ENCODE data around the gene FBN3. TPM values are rescaled to one million over a fixed set of nuclear protein-coding genes. Genes with fewer than 3 reads are reported as not detected.

The FBN3 gene
- total and polyA plus RNA-seq, 2 donors (not counting 1 experiment from before 2014, with no cell fraction given): not detected

DNA sequence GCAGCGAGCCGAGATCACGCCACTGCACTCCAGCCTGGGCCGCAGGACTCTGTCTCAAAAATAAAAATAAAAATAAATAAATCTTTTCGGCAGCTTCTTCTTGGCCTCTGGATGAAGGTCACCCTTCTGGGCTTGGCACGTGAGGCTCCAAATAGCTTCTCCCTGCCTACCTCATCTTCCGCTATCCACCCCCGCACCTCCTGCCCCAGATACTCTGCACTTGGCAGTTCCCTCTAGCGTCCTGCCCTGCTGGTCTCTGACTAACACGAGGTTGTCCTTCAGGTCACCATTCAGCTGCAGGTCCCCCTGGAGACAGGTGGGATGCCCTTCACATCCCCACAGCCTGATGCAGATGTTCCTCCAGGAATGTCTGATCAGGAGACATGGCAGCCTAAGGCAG, 105.4 kb downstream of the FBN3 start:
- no peaks in the 10 kb centered on the region for H4K20me1 ChIP-seq (ENCODE audit: control insufficient read depth, insufficient read depth, low read length, poor library complexity, severe bottlenecking)
- H3K9ac ChIP-seq (ENCODE audit: low read length): no peak overlapping the region
- intact Hi-C loops (cut with micrococcal nuclease): no loop called here
- no peaks in the 10 kb centered on the region for H3K36me3 ChIP-seq (replicated peaks in 1 of 2; ENCODE audit: control extremely low read depth in 1 of 2, control insufficient read depth in 1 of 2, extremely low read depth in 1 of 2, insufficient read depth in 2 of 2, low read length in 1 of 2)
- ChIA-PET CTCF (no interaction called here), POLR2A (no interaction called here)
- H3K4me3 ChIP-seq (ENCODE audit: control extremely low read depth in 1 of 5, extremely low read depth in 1 of 5, insufficient read depth in 1 of 5, low read depth in 2 of 5, low read length in 4 of 5): no peak overlapping the region
- WGBS (ENCODE audit: insufficient coverage): 94% methylated on average over 9 of the region's 10 CpGs
- no peak for DNase-seq
- Mint-ChIP-seq H3K4me3 (no peak overlapping the region), H3K9me3 (ENCODE audit: insufficient read depth) (no peaks in the 10 kb centered on the region), H3K27ac (no peak overlapping the region), H3K27me3 (peaks cover 5% of the 10 kb centered on the region), H3K4me1 (no peaks in the 10 kb centered on the region)
- no peaks in the 10 kb centered on the region for H3K27me3 ChIP-seq (replicated peaks in 1 of 4; ENCODE audit: control extremely low read depth in 1 of 4, control insufficient read depth in 3 of 4, insufficient read depth in 4 of 4, low read length in 3 of 4)
- TF ChIP-seq EZH2 (IDR thresholded peaks at IDR 0.05; ENCODE audit: borderline replicate concordance, insufficient read depth, low read depth, low read length, poor library complexity, severe bottlenecking) (no peak), CTCF (IDR thresholded peaks at IDR 0.05) (no peak)
- no peaks in the 10 kb centered on the region for H3K79me2 ChIP-seq (ENCODE audit: control insufficient read depth, insufficient read depth, low read length)
- no peak overlapping the region for H3K27ac ChIP-seq (ENCODE audit: low read length in 2 of 2)
- ATAC-seq (ENCODE audit: low read depth): no peak
- no peak overlapping the region for H2AFZ ChIP-seq (ENCODE audit: insufficient read depth, low read depth, low read length, poor library complexity, severe bottlenecking)
- H3K4me2 ChIP-seq (replicated peaks; ENCODE audit: low read depth, low read length, poor library complexity, severe bottlenecking): no peak overlapping the region
- H3K4me1 ChIP-seq (ENCODE audit: control insufficient read depth in 2 of 2, insufficient read depth in 2 of 2, low read length in 2 of 2): no peaks in the 10 kb centered on the region
- no peaks in the 10 kb centered on the region for H3K9me3 ChIP-seq (ENCODE audit: control extremely low read depth in 1 of 3, control insufficient read depth in 2 of 3, insufficient read depth in 1 of 3, low read length in 2 of 3)

- Mint-ChIP-seq H3K4me3 (no peak overlapping the region), H3K9me3 (ENCODE audit: insufficient read depth) (no peaks in the 10 kb centered on the region), H3K27ac (no peak overlapping the region), H3K4me1 (no peaks in the 10 kb centered on the region), H3K27me3 (peaks cover 5% of the 10 kb centered on the region)
- no peak overlapping the region for H3K4me2 ChIP-seq (replicated peaks; ENCODE audit: low read depth, low read length, poor library complexity, severe bottlenecking)
- WGBS (ENCODE audit: insufficient coverage): 100% methylated on average over 1 of the region's 9 CpGs
- H3K36me3 ChIP-seq (replicated peaks in 1 of 2; ENCODE audit: control extremely low read depth in 1 of 2, control insufficient read depth in 1 of 2, extremely low read depth in 1 of 2, insufficient read depth in 2 of 2, low read length in 1 of 2): no peaks in the 10 kb centered on the region
- H3K4me3 ChIP-seq (ENCODE audit: control extremely low read depth in 1 of 5, extremely low read depth in 1 of 5, insufficient read depth in 1 of 5, low read depth in 2 of 5, low read length in 4 of 5): no peak overlapping the region
- no peaks in the 10 kb centered on the region for H3K79me2 ChIP-seq (ENCODE audit: control insufficient read depth, insufficient read depth, low read length)
- no peak overlapping the region for H2AFZ ChIP-seq (ENCODE audit: insufficient read depth, low read depth, low read length, poor library complexity, severe bottlenecking)
- ATAC-seq (ENCODE audit: low read depth) (no peak), DNase-seq (no peak)
- H3K27me3 ChIP-seq (replicated peaks in 1 of 4; ENCODE audit: control extremely low read depth in 1 of 4, control insufficient read depth in 3 of 4, insufficient read depth in 4 of 4, low read length in 3 of 4): peaks cover 0 to 6% (median 0%) of the 10 kb centered on the region in 4 experiments
- POLR2A ChIA-PET: no interaction called here
- H3K4me1 ChIP-seq (ENCODE audit: control insufficient read depth in 2 of 2, insufficient read depth in 2 of 2, low read length in 2 of 2): no peaks in the 10 kb centered on the region
- H4K20me1 ChIP-seq (ENCODE audit: control insufficient read depth, insufficient read depth, low read length, poor library complexity, severe bottlenecking): no peaks in the 10 kb centered on the region
- no peak for TF ChIP-seq CTCF (IDR thresholded peaks at IDR 0.05)
- no peak for TF ChIP-seq EZH2 (IDR thresholded peaks at IDR 0.05; ENCODE audit: borderline replicate concordance, insufficient read depth, low read depth, low read length, poor library complexity, severe bottlenecking)
- H3K9ac ChIP-seq (ENCODE audit: low read length): no peak overlapping the region
- no peak overlapping the region for H3K27ac ChIP-seq (ENCODE audit: low read length in 2 of 2)
- CTCF ChIA-PET: no interaction called here
- intact Hi-C loops (cut with micrococcal nuclease): no loop called here
- H3K9me3 ChIP-seq (ENCODE audit: control extremely low read depth in 1 of 3, control insufficient read depth in 2 of 3, insufficient read depth in 1 of 3, low read length in 2 of 3): no peaks in the 10 kb centered on the region
Observed at GRCh38 chr19:8042900-8043299, 106.5 kb downstream of the FBN3 start.

Measured in B cell (primary cell).